Neural progenitor cell (in vitro differentiated cells): ENCODE measurements around the gene GABRG3. TPM values are rescaled to one million over a fixed set of nuclear protein-coding genes. Genes with fewer than 3 reads are reported as not detected.

Experiments used
- DNase-seq: peaks from one replicate; pipeline ENCODE4 v3.0.0-alpha.2; 2016; ENCODE audit warnings: low spot score
- H2AFZ ChIP-seq: fragments of 200-600 bp; sonication (generic); replicated peaks from 2 replicates; pipeline ENCODE4 v1.6.1; 2016; ENCODE audit warnings: antibody characterized with exemption
- H3F3A ChIP-seq: fragments of 200-600 bp; sonication (generic); 2 replicates; pipeline ENCODE4 v1.6.1; 2016; ENCODE audit warnings: antibody characterized with exemption, low read depth
- H3K27ac ChIP-seq: fragments of 200-600 bp; sonication (generic); 2 replicates; pipeline ENCODE4 v1.5.1; 2016; ENCODE audit warnings: mild to moderate bottlenecking
- H3K27me3 ChIP-seq: fragments of 200-600 bp; sonication (generic); 2 replicates; pipeline ENCODE4 v1.6.1; 2016; ENCODE audit warnings: mild to moderate bottlenecking, moderate library complexity
- H3K36me3 ChIP-seq: fragments of 200-600 bp; sonication (generic); 2 replicates; pipeline ENCODE4 v1.5.1; 2016
- H3K4me1 ChIP-seq: fragments of 200-600 bp; sonication (generic); 2 replicates; pipeline ENCODE4 v1.6.1; 2016; ENCODE audit warnings: mixed run types
- H3K4me2 ChIP-seq: fragments of 200-600 bp; sonication (generic); 2 replicates; pipeline ENCODE4 v1.6.1; 2016
- H3K4me3 ChIP-seq: fragments of 200-600 bp; sonication (generic); 2 replicates; pipeline ENCODE4 v1.5.1; 2016
- H3K79me2 ChIP-seq: fragments of 200-600 bp; sonication (generic); 2 replicates; pipeline ENCODE4 v1.6.1; 2016; ENCODE audit warnings: low read depth
- H3K9ac ChIP-seq: fragments of 200-600 bp; sonication (generic); 2 replicates; pipeline ENCODE4 v1.6.1; 2016
- H3K9me3 ChIP-seq: fragments of 200-600 bp; sonication (generic); 2 replicates; pipeline ENCODE4 v1.5.1; 2016; ENCODE audit warnings: low read depth
- H4K20me1 ChIP-seq: fragments of 200-600 bp; sonication (generic); 2 replicates; pipeline ENCODE4 v1.6.1; 2016; ENCODE audit warnings: low read depth
- H3K27ac Mint-ChIP-seq: 3 replicates; pipeline ENCODE4 v1.8.0; 2021; ENCODE audit warnings: mixed read lengths
- H3K27me3 Mint-ChIP-seq: 2 replicates; pipeline ENCODE4 v1.8.0; 2022; ENCODE audit warnings: low read depth, mild to moderate bottlenecking, inconsistent platforms, moderate library complexity, mixed read lengths; ENCODE audit not compliant: insufficient read depth
- H3K36me3 Mint-ChIP-seq: 3 replicates; pipeline ENCODE4 v1.8.0; 2021; ENCODE audit warnings: mixed read lengths
- H3K4me1 Mint-ChIP-seq: 3 replicates; pipeline ENCODE4 v1.8.0; 2021; ENCODE audit warnings: mixed read lengths
- H3K4me3 Mint-ChIP-seq: 3 replicates; pipeline ENCODE4 v1.8.0; 2021; ENCODE audit warnings: mild to moderate bottlenecking, moderate library complexity, mixed read lengths
- H3K9me3 Mint-ChIP-seq: 3 replicates; pipeline ENCODE4 v1.8.0; 2020; ENCODE audit warnings: mixed read lengths
- EZH2 ChIP-seq: fragments of 200-600 bp; sonication (generic); IDR thresholded peaks from 2 replicates; pipeline ENCODE4 v1.6.1; 2017; ENCODE audit warnings: antibody characterized with exemption, mild to moderate bottlenecking, moderate library complexity
- EZH2phosphoT487 ChIP-seq: fragments of 200-600 bp; sonication (generic); IDR thresholded peaks from 2 replicates; pipeline ENCODE4 v1.6.1; 2017; ENCODE audit warnings: antibody characterized with exemption
- total RNA-seq: library from RNA; depleted of rRNA; stranded (reverse); fragments of >200 nt; gene quantifications from 2 replicates; pipeline ENCODE4 v1.2.3, GENCODE V29; 2015; ENCODE audit warnings: low replicate concordance
- TF ChIP-seq, protein P1 (sequence below): fragments of 200-600 bp; sonication (generic); IDR thresholded peaks from 2 replicates; pipeline ENCODE4 v1.5.1; 2017; ENCODE audit warnings: antibody characterized with exemption, mild to moderate bottlenecking

GABRG3 gene
- total RNA-seq, 1 donor from 2014 or later = 3.4 TPM

DNA sequence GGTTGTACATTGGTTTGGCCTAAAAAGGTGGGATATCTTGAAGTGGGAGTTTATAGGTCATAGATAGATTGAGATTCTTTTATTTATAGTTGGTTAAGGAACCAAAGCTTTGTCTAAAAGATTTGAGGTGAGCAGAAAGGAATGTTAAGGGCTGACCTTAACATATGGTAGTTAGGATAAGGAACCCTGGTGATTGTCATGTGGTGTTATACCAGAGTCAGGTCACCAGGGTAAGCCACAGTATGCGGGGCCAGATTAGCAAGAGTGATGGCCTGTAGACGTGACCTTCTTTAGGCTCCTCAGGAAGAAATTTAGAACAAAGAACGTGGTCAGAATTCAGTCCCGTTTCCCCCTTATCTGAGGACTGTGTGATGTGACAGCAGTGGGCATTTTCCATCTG is 249.2 kb downstream of the GABRG3 start:
- Mint-ChIP-seq H3K9me3 (no peaks in the 10 kb centered on the region), H3K4me3 (no peak overlapping the region), H3K27ac (no peak overlapping the region), H3K36me3 (no peaks in the 10 kb centered on the region), H3K4me1 (peaks cover 3% of the 10 kb centered on the region), H3K27me3 (peaks cover 6% of the 10 kb centered on the region)
- Histone ChIP-seq H3K4me1 (no peaks in the 10 kb centered on the region), H3K9me3 (no peaks in the 10 kb centered on the region), H4K20me1 (no peaks in the 10 kb centered on the region), H3K9ac (no peak overlapping the region), H3K36me3 (no peaks in the 10 kb centered on the region), H2AFZ (no peak overlapping the region), H3K27me3 (no peaks in the 10 kb centered on the region), H3K27ac (no peak overlapping the region), H3K79me2 (no peaks in the 10 kb centered on the region), H3K4me2 (no peak overlapping the region), H3K4me3 (no peak overlapping the region), H3F3A (no peaks in the 10 kb centered on the region)
- TF ChIP-seq, protein P1, sequence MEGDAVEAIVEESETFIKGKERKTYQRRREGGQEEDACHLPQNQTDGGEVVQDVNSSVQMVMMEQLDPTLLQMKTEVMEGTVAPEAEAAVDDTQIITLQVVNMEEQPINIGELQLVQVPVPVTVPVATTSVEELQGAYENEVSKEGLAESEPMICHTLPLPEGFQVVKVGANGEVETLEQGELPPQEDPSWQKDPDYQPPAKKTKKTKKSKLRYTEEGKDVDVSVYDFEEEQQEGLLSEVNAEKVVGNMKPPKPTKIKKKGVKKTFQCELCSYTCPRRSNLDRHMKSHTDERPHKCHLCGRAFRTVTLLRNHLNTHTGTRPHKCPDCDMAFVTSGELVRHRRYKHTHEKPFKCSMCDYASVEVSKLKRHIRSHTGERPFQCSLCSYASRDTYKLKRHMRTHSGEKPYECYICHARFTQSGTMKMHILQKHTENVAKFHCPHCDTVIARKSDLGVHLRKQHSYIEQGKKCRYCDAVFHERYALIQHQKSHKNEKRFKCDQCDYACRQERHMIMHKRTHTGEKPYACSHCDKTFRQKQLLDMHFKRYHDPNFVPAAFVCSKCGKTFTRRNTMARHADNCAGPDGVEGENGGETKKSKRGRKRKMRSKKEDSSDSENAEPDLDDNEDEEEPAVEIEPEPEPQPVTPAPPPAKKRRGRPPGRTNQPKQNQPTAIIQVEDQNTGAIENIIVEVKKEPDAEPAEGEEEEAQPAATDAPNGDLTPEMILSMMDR = no peak
- TF ChIP-seq EZH2 (no peak), EZH2phosphoT487 (no peak)
- DNase-seq = no peak

DNA sequence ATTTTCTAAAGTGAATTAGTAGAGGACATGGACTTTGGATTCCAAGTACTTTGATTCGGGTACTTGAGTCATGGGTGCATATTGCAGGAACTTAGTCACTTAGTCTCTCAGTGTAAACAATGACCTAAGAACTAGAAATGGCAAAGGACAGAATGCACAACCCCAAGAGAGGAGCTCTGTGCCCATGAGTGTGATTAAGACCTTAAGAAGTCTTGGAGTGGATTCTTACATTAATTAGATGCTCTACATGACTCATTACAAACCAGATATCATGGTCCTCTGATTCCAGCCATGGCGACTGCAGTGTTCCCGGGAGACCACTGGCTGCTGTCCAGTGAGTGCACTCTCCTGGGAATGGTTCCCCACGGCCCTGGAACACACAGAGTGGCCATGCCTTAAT is 251.5 kb downstream of the GABRG3 start:
- Histone ChIP-seq H4K20me1 (no peaks in the 10 kb centered on the region), H3K4me2 (no peak overlapping the region), H3K9ac (no peak overlapping the region), H3K36me3 (no peaks in the 10 kb centered on the region), H3K79me2 (no peaks in the 10 kb centered on the region), H3K27ac (no peak overlapping the region), H3K4me3 (no peak overlapping the region), H3K27me3 (no peaks in the 10 kb centered on the region), H3K9me3 (no peaks in the 10 kb centered on the region), H3F3A (no peaks in the 10 kb centered on the region), H2AFZ (no peak overlapping the region), H3K4me1 (no peaks in the 10 kb centered on the region)
- Mint-ChIP-seq H3K36me3 (no peaks in the 10 kb centered on the region), H3K27ac (no peak overlapping the region), H3K9me3 (no peaks in the 10 kb centered on the region), H3K4me3 (no peak overlapping the region), H3K27me3 (peaks cover 9% of the 10 kb centered on the region), H3K4me1 (no peaks in the 10 kb centered on the region)
- TF ChIP-seq, protein P1 = no peak
- TF ChIP-seq EZH2phosphoT487 (no peak), EZH2 (no peak)
- DNase-seq = no peak

DNA sequence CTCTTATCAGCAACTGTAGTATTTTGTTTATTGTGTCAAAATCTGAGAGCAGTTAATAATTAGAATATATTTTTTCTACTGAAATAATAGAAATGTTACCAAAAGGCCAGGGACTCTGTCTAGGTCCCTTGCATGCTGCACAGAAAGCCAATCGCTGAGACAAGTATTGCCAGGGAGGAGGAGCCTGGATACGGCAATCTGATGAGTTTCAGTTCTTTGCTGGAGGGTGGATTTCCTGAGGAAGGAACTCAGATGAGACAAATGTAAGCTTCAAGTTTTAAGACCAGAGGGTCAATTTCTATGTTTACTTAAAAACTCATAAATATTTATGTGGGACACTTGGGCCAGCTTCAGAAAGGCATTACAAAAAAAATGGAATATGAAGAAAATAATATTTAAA is 252.2 kb downstream of the GABRG3 start:
- H3K27ac Mint-ChIP-seq = no peak overlapping the region
- Histone ChIP-seq H3K36me3 (no peaks in the 10 kb centered on the region), H3K4me1 (no peaks in the 10 kb centered on the region), H3K4me3 (no peak overlapping the region), H3K9me3 (no peaks in the 10 kb centered on the region), H3K79me2 (no peaks in the 10 kb centered on the region), H3K27ac (no peak overlapping the region), H3F3A (no peaks in the 10 kb centered on the region), H3K9ac (no peak overlapping the region), H3K27me3 (no peaks in the 10 kb centered on the region), H4K20me1 (no peaks in the 10 kb centered on the region), H3K4me2 (no peak overlapping the region), H2AFZ (no peak overlapping the region)
- H3K27me3 Mint-ChIP-seq = peaks cover 9% of the 10 kb centered on the region
- H3K36me3 Mint-ChIP-seq = no peaks in the 10 kb centered on the region
- no peaks in the 10 kb centered on the region for H3K4me1 Mint-ChIP-seq
- H3K9me3 Mint-ChIP-seq = no peaks in the 10 kb centered on the region
- no peak for DNase-seq
- H3K4me3 Mint-ChIP-seq = no peak overlapping the region
- TF ChIP-seq EZH2phosphoT487 (no peak), EZH2 (no peak)
- TF ChIP-seq, protein P1 = no peak

DNA sequence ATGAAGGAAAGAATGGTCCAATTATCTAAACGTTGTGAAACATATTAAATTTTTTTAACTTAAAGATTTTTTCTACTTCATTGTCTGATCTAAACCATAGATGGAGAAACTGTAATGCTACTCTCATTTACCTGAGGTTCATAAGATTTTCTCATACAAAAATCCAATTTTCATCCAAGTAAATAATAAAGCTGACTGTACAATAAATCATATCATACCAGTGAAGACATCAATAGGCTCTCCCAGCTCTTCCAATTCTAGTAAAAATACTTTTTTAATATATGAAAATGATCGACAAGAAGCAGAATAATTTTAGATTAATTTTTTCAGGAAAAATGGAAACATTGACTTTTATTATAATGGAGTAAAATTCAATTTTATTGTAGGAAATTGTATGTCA is 260.8 kb downstream of the GABRG3 start:
- TF ChIP-seq EZH2 = no peak
- no peak for TF ChIP-seq EZH2phosphoT487
- TF ChIP-seq, protein P1 = no peak
- no peak overlapping the region for H3K4me3 Mint-ChIP-seq
- Histone ChIP-seq H3K4me3 (no peak overlapping the region), H3K27me3 (no peaks in the 10 kb centered on the region), H3K9me3 (no peaks in the 10 kb centered on the region), H4K20me1 (no peaks in the 10 kb centered on the region), H3F3A (no peaks in the 10 kb centered on the region), H3K36me3 (no peaks in the 10 kb centered on the region), H2AFZ (no peak overlapping the region), H3K9ac (no peak overlapping the region), H3K27ac (no peak overlapping the region), H3K4me1 (no peaks in the 10 kb centered on the region), H3K79me2 (no peaks in the 10 kb centered on the region), H3K4me2 (no peak overlapping the region)
- no peak for DNase-seq
- H3K36me3 Mint-ChIP-seq = no peaks in the 10 kb centered on the region
- no peak overlapping the region for H3K27ac Mint-ChIP-seq
- H3K9me3 Mint-ChIP-seq = no peaks in the 10 kb centered on the region
- H3K27me3 Mint-ChIP-seq = no peaks in the 10 kb centered on the region
- H3K4me1 Mint-ChIP-seq = peaks cover 8% of the 10 kb centered on the region
